ENCODE measurements around the gene SPIC.

Gene SPIC

GRCh38 chr12:101474711-101475386 lies at the start of gene SPIC:
SPIC (plus strand) TSS chr12:101475336; CDS start chr12:101476905, 1,569 bp downstream.
- no peak for TF ChIP-seq CTCF (IDR thresholded peaks at IDR 0.05; ENCODE audit: low read depth, low read length)
- no peak within 1 kb of the TSS for H3K4me3 ChIP-seq (ENCODE audit: low read depth, low read length)
- H3K27ac ChIP-seq: no peak within 1 kb of the TSS
- H3K27me3 ChIP-seq (ENCODE audit: insufficient read depth, low read depth, severe bottlenecking): no peaks in the 10 kb centered on the region
- no peaks in the 10 kb centered on the region for H3K36me3 ChIP-seq
- DNase-seq: peak; percentile 56
- H3K9me3 ChIP-seq (ENCODE audit: severe bottlenecking): no peaks in the 10 kb centered on the region

GRCh38 chr12:101430456-101430855 lies 44.7 kb upstream of the SPIC start:
- Histone ChIP-seq H3K27me3 (ENCODE audit: insufficient read depth, low read depth, severe bottlenecking) (no peaks in the 10 kb centered on the region), H3K36me3 (no peaks in the 10 kb centered on the region), H3K9me3 (ENCODE audit: severe bottlenecking) (no peaks in the 10 kb centered on the region), H3K27ac (no peak overlapping the region), H3K4me3 (ENCODE audit: low read depth, low read length) (no peak overlapping the region)
- DNase-seq: no peak
- no peak for TF ChIP-seq CTCF (IDR thresholded peaks at IDR 0.05; ENCODE audit: low read depth, low read length)

GRCh38 chr12:101436136-101436535 lies 39.0 kb upstream of the SPIC start:
- H3K27me3 ChIP-seq (ENCODE audit: insufficient read depth, low read depth, severe bottlenecking): no peaks in the 10 kb centered on the region
- no peak for DNase-seq
- H3K4me3 ChIP-seq (ENCODE audit: low read depth, low read length): no peak overlapping the region
- H3K27ac ChIP-seq: no peak overlapping the region
- no peaks in the 10 kb centered on the region for H3K36me3 ChIP-seq
- peaks cover 2% of the 10 kb centered on the region for H3K9me3 ChIP-seq (ENCODE audit: severe bottlenecking)
- TF ChIP-seq CTCF (IDR thresholded peaks at IDR 0.05; ENCODE audit: low read depth, low read length): no peak

GRCh38 chr12:101439236-101439635 lies 35.9 kb upstream of the SPIC start:
- Histone ChIP-seq H3K4me3 (ENCODE audit: low read depth, low read length) (no peak overlapping the region), H3K27me3 (ENCODE audit: insufficient read depth, low read depth, severe bottlenecking) (no peaks in the 10 kb centered on the region), H3K36me3 (no peaks in the 10 kb centered on the region), H3K9me3 (ENCODE audit: severe bottlenecking) (peaks cover 2% of the 10 kb centered on the region), H3K27ac (no peak overlapping the region)
- no peak for TF ChIP-seq CTCF (IDR thresholded peaks at IDR 0.05; ENCODE audit: low read depth, low read length)
- DNase-seq: no peak

- H3K27me3 ChIP-seq (ENCODE audit: insufficient read depth, low read depth, severe bottlenecking): no peaks in the 10 kb centered on the region
- H3K4me3 ChIP-seq (ENCODE audit: low read depth, low read length): no peak overlapping the region
- H3K9me3 ChIP-seq (ENCODE audit: severe bottlenecking): peaks cover 2% of the 10 kb centered on the region
- no peaks in the 10 kb centered on the region for H3K36me3 ChIP-seq
- no peak for DNase-seq
- H3K27ac ChIP-seq: no peak overlapping the region
- TF ChIP-seq CTCF (IDR thresholded peaks at IDR 0.05; ENCODE audit: low read depth, low read length): no peak
Observed at GRCh38 chr12:101441461-101442224, 33.5 kb upstream of the SPIC start.
